HK-2 (cell line): ENCODE measurements around the gene ZNF512B.
"Not testable (repeated sequence)": the region's sequence is repeated elsewhere in the genome, so short reads cannot be mapped to it uniquely, and the experiment has no call there.

ENCODE experiments used
- DNase-seq: peaks from one replicate; pipeline ENCODE4 v3.0.0-alpha.2; 2018; ENCODE audit not compliant: unreplicated experiment

ZNF512B gene

GRCh38 chr20:63962426-63963347, 7.0 kb downstream of the ZNF512B start:
- no peak for DNase-seq

DNA sequence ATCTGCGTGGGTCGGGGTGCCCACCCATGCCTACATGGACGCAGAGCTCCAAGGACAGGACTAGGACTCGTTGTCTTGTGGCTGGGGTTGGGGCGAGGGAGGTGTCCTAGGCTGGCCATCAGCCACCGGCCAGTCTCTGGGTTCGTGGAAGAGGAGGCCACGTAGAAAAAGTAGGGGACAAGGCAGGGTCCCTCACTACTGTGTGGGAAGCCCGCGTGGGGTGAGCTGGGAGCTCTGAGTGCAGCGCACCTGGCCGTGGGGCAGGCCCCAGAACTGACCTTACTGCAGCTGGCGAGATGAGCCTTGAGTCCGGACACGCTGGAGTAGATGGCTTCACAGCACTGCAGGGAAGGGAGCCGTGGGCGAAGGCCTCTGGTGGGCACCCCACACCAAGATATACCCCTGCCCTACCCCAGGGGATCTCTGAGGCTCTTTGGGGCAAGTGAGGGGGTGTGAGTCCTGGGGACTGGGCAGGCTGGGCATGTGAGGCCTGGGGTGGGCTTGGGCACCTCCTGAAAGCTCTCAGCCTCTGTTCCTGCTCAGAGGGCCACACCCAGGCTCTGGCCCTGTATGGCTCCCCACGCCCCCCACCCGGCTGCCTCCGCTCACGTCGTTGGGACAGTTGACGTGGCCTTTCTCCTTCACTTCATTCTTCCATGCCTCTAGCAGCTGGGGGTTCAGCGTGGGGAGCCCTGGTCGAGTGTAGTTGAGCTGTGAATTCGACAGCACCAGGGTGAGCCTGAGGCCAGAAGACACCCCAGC, 7.9 kb downstream of the ZNF512B start:
- DNase-seq, result no peak

DNA sequence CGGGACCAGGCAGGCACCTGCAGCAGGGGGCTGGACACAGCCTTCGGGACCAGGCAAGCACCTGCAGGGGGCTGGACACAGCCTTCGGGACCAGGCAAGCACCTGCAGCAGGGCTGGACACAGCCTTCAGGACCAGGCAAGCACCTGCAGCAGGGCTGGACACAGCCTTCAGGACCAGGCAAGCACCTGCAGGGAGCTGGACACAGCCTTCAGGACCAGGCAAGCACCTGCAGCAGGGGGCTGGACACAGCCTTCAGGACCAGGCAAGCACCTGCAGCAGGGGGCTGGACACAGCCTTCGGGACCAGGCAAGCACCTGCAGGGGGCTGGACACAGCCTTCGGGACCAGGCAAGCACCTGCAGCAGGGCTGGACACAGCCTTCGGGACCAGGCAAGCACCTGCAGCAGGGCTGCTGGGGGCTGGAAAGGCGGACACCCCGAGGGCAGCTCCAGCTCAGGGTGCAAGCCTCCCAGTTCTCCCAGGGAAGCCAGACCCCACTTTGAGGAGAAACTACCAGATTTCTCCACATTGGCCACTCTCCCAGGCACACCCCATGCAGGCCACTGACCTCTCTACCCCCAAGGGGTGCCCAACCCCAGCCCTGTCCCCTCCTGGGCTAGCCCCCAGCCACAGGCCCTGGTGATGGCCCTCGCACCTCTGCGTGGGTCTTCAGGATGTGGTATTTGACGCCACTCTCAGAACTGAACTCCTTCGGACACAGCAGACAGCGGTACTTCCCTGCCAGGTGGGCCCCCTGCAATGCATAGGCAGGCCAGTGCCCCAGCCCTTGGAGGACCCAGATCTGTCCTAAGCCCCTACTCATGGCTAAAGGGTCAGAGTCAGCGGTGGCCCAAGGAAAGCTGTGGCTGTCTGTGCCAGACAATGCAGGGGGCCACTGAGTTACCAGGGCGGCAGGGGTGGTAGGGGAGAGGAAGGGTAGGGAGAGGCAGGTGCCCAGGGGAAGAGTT, 8.8 kb downstream of the ZNF512B start:
- DNase-seq, result not testable (repeated sequence)

DNA sequence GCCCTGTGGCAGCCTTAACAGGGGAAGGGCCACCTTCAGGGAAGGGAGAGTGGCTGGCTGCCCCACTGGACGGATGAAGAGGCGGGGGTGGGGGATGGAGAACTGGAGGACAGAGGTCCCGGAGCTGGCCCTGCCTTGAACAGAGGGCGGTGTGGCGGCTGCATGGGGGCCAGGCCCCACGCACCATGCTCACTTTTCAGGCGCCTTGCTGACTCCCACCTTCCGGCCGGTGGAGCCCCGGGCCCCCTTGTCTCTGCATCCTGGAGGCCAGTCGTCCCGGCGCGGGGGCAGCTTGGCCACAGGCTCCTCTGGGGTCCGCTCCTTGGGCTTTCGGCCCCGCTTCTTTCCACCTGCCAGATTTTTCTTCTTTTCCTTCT, 10.0 kb downstream of the ZNF512B start:
- no peak for DNase-seq

DNA sequence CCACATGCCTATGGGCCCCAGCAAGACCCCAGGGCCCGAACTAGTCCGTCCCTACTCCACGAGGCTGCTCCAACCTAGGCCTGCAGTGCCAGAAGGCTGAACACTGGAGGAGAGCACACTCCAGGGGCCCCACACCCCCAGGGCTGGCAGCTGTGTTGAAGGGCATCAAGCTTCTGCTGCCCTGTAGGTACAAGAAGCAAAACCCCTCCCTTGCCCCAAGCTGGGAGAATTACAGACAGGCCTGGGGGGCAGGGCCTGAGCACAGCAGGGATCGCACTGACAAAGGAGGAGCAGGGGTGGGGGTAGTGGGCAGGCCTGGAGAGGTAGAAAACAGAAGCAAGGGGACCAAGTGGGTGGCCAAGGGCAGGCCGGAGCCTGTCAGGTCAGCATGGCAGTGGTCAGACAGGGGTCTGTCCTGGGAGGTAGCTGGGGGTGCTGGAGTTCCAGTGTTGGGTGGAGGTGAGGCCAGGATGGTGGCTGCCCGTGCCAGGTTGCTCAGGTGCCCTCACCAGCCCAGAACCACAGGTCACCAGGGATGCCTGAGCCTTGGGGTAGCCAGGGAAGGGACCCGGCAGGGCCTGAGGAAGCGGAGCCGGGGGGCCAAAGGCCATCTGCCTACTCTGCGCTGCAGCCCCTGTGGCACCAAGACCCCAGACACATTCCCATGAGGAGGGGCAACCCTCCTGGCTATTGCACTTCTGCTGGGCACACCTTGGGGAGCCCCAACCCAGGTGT, 10.6 kb downstream of the ZNF512B start:
- DNase-seq, result no peak

GRCh38 chr20:63958471-63958870, 11.3 kb downstream of the ZNF512B start:
- DNase-seq, result no peak

DNA sequence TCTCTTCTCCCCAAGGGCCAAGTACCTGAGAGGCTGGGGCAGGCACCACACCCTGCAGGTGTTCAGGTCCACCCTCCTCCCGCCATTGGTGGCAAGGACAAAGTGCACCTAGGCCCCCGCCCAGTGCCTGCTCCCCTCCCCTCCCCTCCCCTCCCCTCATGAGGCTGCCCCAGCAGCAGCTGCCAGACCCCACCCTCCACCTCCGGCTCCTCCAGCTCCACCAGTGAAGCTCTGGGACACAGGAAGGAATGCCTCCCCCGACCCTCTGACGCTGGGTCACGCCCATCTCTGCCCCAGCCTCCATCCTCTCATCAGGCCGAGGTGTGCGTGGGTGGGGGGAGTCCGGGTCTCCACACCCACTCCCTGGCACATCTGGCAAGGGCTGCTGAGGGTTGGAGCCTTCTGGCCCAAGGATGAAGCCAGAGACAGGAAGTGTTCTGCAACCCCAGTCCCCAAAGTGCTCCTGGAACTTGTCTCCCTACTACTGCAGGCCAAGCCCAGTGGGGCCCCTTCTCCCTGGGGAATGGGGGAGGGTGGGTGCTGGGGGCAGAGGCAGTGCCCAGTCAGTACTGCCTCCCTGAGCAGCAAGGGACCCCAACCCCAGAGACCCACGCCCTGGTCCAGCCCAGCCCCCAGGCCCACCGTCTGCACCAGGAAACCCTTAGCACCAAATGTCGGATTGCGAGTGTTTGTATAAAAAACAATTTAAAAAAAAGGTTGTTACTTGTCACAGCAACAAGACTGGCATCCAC, 11.9 kb downstream of the ZNF512B start:
- DNase-seq, result no peak

DNA sequence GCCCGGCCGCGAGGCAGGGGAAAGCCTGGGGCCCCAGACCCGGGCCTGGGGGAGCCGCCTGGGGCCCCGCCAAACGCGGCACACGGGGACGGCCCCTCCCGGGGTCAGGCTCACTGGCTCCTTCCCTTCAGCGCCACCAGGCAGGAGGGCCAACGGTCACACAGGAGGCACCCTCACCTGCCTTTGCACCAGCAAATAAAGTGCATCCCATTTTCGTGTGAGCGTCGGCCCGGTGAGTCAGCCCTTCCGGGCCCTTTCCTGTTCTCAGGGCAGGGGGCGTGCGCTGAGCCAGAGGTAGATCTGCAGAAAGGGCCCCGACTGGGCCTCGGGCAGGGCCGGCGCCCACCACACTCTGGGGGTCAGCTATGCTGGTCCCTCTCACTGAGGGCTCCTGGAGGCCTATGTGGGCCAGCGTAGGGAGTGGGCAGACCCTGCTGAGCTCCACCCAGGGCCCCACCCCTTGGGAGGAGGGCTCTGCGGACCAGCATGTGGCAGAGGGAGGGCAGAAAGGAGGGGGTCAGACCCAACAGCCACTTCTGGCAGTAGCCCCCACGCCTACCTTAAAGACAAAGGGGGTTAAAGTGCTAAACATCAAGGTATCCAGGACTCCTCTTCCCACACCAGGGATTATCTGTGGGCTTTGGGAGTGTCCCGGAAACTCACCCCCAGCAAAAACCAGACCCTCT, 12.6 kb downstream of the ZNF512B start:
- DNase-seq, result peak; percentile 77

DNA sequence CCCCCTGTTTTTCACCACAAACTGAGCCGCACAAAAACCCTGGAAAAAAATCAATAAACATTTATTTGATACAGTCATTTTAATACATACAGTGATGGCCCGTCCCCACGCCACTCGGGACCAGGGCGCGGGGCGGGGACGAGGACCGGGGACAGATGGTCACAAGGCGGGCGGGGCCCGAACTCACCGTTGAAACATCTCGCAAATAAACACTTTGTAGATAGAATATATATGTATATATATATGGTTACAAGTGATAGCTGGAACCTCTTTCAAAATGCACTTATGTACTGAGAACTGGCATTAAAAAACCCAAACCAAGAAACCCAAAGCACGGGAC, 13.1 kb downstream of the ZNF512B start:
- DNase-seq, result no peak

GRCh38 chr20:63955827-63956663, 13.7 kb downstream of the ZNF512B start, which contains the start of gene UCKL1:
TSS of gene UCKL1 (minus strand) at chr20:63956416. CDS start at chr20:63956372, 44 bp downstream.
- DNase-seq, result peak; percentile 82

DNA sequence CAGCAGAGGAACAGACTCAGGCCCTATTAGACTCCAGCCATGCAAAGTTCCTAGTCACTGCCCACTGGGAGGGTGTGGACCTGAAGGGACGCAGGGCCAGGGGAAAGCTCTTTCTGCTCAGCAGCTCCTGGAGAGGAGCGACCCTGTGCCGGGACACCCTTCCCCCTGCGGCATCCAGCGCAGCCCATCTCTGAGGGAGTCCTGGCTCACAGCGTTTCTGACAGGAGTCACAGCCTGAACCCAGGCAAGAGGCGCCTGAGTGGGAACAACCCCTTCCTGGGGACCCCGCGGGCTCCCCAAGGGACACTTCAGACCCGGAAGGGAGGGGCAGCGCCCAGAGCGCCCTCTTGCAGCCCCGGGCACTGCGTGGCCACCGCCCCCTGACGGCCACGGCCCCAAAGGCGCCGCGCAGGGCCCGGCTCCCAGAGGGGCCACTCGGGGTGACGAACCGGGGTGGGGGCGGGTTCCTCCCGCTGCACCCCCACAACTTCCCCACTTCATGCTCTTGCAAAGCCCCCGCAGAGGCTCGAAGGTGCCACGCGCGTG, 14.4 kb downstream of the ZNF512B start:
- DNase-seq, result no peak

GRCh38 chr20:63953764-63954429, 15.8 kb downstream of the ZNF512B start:
- no peak for DNase-seq

DNA sequence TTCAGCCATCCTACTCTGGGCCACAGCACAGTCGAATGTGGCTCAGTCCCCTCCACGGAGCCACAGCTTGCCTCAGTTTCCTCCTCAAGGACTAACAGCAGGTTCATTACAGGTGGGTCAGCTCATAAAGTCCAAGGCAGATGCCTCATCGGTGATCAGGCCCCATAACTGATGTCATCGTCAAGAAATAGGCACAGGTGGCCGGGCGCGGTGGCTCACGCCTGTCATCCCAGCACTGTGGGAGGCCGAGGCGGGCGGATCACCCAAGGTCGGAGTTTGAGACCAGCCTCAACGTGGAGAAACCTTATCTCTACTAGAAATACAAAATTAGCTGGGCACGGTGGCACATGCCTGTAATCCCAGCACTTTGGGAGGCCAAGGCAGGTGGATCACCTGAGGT, 17.0 kb downstream of the ZNF512B start:
- no peak for DNase-seq

DNA sequence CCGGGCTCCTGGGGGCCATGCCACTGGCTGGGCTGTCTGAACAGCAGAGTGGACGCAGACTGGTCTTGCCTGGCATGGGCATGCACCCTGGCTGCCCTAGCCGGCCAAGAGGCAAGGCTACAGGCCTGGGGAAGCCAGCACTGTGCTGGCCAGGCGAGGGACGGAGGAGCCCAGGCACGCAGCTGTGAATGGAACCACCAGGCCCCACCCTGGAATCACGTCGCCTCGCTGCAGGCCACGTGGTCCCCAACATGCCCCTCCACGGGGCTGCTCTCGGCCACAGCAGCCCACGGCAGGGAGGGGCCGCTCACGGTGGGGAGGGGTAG, 17.6 kb downstream of the ZNF512B start:
- no peak for DNase-seq

DNA sequence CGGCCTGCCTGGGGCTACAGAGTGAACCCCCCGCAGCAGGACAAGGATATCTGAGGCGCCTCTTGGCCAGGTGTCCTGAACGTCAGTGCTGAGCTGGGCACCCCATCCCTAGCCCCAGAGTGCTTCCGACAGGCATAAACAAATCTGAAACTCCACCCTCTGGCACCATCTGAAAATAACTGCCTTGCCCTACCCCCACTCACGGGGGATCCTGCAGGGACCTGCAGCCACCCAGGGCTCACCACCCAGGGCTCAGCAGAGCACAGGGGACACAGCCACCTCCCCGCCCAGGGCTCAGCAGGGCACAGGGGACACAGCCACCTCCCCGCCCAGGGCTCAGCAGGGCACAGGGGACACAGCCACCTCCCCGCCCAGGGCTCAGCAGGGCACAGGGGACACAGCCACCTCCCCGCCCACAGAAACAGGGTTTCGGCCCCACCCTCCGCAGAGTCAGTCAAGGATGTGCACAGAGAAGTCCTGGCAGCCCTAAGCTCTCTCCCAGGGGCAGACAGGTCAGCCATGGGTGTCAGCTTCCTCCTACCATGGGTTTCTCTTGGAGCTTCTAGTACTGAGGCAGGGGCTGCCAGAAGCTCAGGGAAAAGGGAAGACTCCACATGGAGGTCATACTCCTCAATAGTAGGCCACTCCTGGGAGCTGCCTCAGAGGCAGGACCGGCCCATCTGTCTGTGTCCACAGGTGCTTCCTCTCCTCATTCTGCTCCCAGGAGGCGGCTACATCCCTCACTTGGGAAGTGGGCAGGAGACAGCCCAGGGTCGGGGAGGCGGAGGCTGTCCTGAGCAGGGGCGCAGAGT, 18.1 kb downstream of the ZNF512B start:
- no peak for DNase-seq

DNA sequence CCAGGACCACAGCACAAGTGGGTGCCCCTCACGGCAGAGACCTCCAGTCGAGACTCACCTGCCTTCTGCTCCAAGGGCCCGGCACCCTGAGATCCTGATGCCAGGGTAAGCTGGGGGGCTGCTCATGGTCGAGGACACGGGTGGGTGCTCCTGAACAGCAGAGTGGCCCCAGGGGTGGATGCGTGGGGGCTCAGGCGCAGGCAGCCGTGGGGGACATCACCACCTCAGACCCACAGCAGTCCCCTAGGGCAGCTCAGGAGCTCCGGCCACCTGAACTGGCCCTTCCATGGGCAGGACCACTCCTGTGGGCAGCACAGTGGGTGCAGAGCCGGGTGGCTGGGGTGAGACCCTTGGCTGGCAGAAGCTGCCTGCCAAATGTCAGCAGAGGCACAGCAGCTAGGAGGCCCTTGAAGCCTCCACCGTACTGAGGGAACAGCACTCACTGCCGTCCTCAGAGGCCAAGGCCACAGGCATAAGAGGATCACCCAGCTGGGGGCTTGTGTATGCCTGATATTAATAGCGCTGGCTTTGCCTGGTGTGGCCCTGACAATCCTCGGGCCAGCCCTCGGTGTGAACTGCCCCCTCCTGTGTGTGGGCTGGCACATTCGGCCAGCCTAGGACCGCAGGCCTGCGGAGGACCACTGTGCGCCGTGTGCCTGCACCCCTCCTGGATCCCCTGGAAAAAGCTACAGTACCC, 18.9 kb downstream of the ZNF512B start:
- no peak for DNase-seq
